Natural killer cell treated with Interleukin-12 subunit alpha and Interleukin-12 subunit beta and Interleukin-15 and Interleukin-18, amount 100 ng/mL, for 72 hours (primary cell): ENCODE data around the gene PLXNA4. TPM values are rescaled to one million over a fixed set of nuclear protein-coding genes. Genes with fewer than 3 reads are reported as not detected.

ENCODE experiments used
- ATAC-seq, 2 donors: fragments of 150-1000 bp; cut with Tn5 transposase in 1 of 2; sonication (Bioruptor Pico), chemical (Tn5 transposase) in 1 of 2; 2 replicates each; pipeline ENCODE4 v1.10.0; 2021
- DNase-seq: peaks from one replicate; pipeline ENCODE4 v3.0.0; 2022; ENCODE audit warnings: low spot score
- H3K27ac Mint-ChIP-seq, 2 donors: 1 replicate in 1 of 2; 2 replicates in 1 of 2; pipeline ENCODE4 v1.8.0; 2022; ENCODE audit warnings: mixed read lengths in 2 of 2, mild to moderate bottlenecking in 1 of 2, moderate library complexity in 1 of 2
- H3K27me3 Mint-ChIP-seq, 2 donors: 1 replicate in 1 of 2; 2 replicates in 1 of 2; pipeline ENCODE4 v1.8.0; 2022; ENCODE audit warnings: mixed read lengths in 2 of 2
- H3K36me3 Mint-ChIP-seq: one replicate; pipeline ENCODE4 v1.8.0; 2022; ENCODE audit warnings: mixed read lengths
- H3K4me1 Mint-ChIP-seq, 2 donors: 1 replicate in 1 of 2; 2 replicates in 1 of 2; pipeline ENCODE4 v1.8.0; 2022; ENCODE audit warnings: low read depth in 2 of 2, mixed read lengths in 2 of 2, mild to moderate bottlenecking in 1 of 2
- H3K4me3 Mint-ChIP-seq: one replicate; pipeline ENCODE4 v1.8.0; 2022; ENCODE audit warnings: mixed read lengths
- H3K9me3 Mint-ChIP-seq: 2 replicates; pipeline ENCODE4 v1.8.0; 2022; ENCODE audit warnings: mixed read lengths
- total RNA-seq, 2 donors: library from RNA; stranded (reverse); gene quantifications; one replicate each; pipeline ENCODE4 v1.2.3, GENCODE V29; 2022

The PLXNA4 gene
- total RNA-seq, 2 donors from 2014 or later: 0.14 to 0.21 TPM

DNA sequence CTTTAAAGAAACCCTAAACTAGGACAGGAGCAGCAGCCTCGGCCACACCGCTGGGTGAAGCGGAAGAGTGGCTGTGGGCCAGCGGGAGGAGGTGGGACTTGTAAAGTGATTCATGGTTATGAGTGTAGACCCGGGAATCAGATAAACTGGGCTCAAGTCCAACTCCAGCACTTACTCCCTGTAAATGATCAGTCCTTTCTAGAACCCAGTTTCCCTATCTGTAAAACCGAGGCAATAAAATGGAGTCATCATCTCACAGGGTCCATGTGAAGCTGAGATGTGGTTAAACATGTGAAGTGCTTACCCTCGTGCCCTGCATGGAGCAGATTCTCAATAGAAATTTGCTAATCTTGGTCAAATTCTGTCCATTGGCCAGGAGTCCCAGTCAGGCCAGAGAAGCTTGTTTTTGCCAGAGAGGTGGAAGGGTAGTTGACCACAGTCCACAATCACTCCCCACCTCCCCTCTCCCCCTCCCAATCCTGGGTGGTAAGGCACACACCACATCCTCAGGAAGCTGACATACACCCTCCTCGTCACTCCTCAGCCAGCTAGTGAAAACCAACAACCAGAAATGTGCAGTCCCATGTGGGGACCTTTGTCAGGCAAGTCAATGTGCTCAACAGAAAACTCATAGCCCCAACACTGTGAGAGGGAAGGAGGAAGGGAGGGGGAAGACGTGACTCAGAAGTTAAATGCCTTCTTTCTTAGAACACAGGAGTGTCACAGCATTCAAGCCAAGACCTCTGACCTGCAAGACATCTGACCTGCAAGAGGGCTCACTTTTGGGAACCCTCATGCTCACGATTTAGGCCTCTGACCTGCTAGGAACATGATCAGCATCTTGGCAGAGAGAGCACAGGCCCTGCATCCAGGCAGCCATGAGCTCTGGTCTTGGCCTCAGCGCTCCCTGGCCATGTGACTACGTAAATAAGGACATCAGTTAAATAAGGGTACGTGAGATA lies 145.1 kb downstream of the PLXNA4 start:
- H3K9me3 Mint-ChIP-seq: no peaks in the 10 kb centered on the region
- H3K27me3 Mint-ChIP-seq: no peaks in the 10 kb centered on the region
- peak overlapping the region; percentile 77 for H3K4me3 Mint-ChIP-seq
- ATAC-seq (peak; percentile 93 to 96), DNase-seq (peak; percentile 92)
- H3K27ac Mint-ChIP-seq: peak overlapping the region; percentile 80 to 85
- H3K36me3 Mint-ChIP-seq: peaks cover 4% of the 10 kb centered on the region
- H3K4me1 Mint-ChIP-seq: peaks cover 73 to 76% of the 10 kb centered on the region in 2 donors

- Mint-ChIP-seq H3K36me3 (peaks cover 4% of the 10 kb centered on the region), H3K27ac (peak overlapping the region; percentile 80 to 85), H3K4me1 (peaks cover 64 to 75% of the 10 kb centered on the region in 2 donors), H3K27me3 (no peaks in the 10 kb centered on the region), H3K4me3 (peak overlapping the region; percentile 77), H3K9me3 (no peaks in the 10 kb centered on the region)
- no peak for DNase-seq
- no peak for ATAC-seq
These were observed 146.0 kb downstream of the PLXNA4 start for GRCh38 chr7:132430041-132430855.

DNA sequence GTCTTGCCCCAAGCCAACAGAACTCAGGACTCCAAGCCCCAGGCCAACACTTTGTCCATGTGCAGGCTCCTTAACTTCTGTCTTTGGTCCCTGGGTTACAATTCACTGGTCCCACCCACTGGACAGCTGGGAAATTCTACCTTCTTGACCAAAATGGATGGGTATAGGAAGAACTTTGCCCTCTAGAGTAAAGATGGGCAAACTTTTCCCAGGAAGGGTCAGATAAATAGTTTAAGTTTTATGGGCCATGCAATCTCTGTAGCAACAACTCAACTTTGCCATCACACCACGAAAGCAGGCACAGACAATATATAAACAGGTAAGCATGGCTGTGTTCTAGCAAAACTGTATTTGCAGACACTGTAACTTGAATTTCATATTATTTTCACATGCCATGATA lies 147.1 kb downstream of the PLXNA4 start:
- Mint-ChIP-seq H3K4me1 (peaks cover 54 to 64% of the 10 kb centered on the region in 2 donors), H3K27me3 (no peaks in the 10 kb centered on the region), H3K36me3 (peaks cover 2% of the 10 kb centered on the region), H3K9me3 (no peaks in the 10 kb centered on the region), H3K4me3 (no peak overlapping the region), H3K27ac (peak overlapping the region in 1 of 2 donors; percentile 85)
- no peak for DNase-seq
- no peak for ATAC-seq

GRCh38 chr7:132428247-132428919 lies 147.9 kb downstream of the PLXNA4 start:
- no peak for ATAC-seq
- no peak for DNase-seq
- H3K27ac Mint-ChIP-seq: no peak overlapping the region
- H3K4me3 Mint-ChIP-seq: no peak overlapping the region
- H3K4me1 Mint-ChIP-seq: peaks cover 47 to 57% of the 10 kb centered on the region in 2 donors
- H3K36me3 Mint-ChIP-seq: no peaks in the 10 kb centered on the region
- no peaks in the 10 kb centered on the region for H3K27me3 Mint-ChIP-seq
- H3K9me3 Mint-ChIP-seq: no peaks in the 10 kb centered on the region

GRCh38 chr7:132425942-132426341 lies 150.3 kb downstream of the PLXNA4 start:
- H3K27ac Mint-ChIP-seq: peak overlapping the region in 1 of 2 donors; percentile 83
- peaks cover 29 to 39% of the 10 kb centered on the region in 2 donors for H3K4me1 Mint-ChIP-seq
- H3K4me3 Mint-ChIP-seq: no peak overlapping the region
- ATAC-seq (no peak), DNase-seq (no peak)
- peaks cover 7% of the 10 kb centered on the region for H3K36me3 Mint-ChIP-seq
- H3K9me3 Mint-ChIP-seq: peaks cover 2% of the 10 kb centered on the region
- no peaks in the 10 kb centered on the region for H3K27me3 Mint-ChIP-seq

DNA sequence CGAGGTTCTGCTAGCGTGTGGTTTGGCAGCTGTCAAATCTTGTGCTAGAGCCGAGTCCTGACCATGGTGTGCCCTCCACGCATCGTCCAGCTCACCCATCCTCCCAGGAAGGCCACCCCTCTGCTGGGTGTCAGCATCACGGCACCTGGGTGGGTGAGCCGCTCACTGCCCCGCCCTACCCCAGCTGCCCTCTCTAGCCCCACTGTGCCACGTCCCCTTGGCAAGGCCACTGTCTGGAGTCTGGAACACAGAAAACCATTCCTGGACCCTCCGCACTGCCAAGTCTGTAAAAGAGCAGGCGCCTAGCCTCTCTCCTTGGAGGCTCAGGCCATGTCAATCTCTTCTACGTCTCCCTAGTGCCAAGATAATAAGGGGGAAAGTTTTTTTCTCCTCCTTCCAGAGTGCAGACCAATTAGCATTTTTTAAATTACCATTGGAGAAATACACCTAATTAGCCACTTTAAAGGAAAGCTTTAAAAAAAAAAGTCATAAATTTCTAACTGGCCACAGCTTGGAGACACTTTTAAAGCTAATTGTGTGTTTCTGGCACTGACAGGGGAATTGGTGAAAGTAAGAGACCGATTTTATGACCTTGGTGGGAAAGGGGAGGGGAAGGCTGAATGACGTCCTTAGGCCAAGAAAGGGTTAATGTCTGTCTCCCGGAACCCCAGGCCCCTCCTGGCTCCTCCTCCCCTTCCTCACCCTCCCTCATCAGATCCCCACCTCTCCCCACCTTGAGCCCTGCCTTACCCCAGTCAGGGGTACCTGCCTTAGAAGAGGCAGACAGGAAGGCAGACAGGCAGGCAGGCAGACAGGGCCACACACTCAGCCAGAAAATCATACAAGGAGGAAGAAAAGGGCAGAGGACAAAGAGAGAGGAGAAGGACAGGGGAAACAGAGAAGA lies 151.2 kb downstream of the PLXNA4 start:
- Mint-ChIP-seq H3K36me3 (peaks cover 16% of the 10 kb centered on the region), H3K4me3 (no peak overlapping the region), H3K9me3 (peaks cover 5% of the 10 kb centered on the region), H3K4me1 (peaks cover 27 to 37% of the 10 kb centered on the region in 2 donors), H3K27ac (peak overlapping the region; percentile 28 to 83), H3K27me3 (no peaks in the 10 kb centered on the region)
- ATAC-seq: no peak
- no peak for DNase-seq

DNA sequence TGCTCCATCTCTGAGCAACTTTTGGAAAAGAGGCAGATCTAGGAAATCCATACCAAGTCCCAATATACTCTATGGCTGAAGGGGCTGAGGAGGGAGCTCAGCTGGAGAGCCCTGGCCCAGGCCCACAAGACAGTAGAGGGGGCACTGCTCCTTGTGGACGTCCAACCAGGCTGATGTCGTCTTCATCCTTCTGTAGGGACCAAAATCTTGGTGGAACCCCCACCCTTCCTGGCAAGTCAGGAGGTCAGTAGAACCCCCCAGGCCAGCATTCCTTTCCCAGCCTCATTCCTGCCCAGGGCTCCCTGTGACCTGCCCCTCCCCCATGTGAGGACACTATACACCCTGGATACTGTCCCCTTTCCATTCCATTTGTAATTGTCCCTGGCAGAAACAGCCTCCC lies 152.0 kb downstream of the PLXNA4 start:
- H3K27me3 Mint-ChIP-seq: no peaks in the 10 kb centered on the region
- peaks cover 16% of the 10 kb centered on the region for H3K36me3 Mint-ChIP-seq
- ATAC-seq (no peak), DNase-seq (no peak)
- H3K27ac Mint-ChIP-seq: peak overlapping the region in 1 of 2 donors; percentile 39
- peaks cover 5% of the 10 kb centered on the region for H3K9me3 Mint-ChIP-seq
- no peak overlapping the region for H3K4me3 Mint-ChIP-seq
- H3K4me1 Mint-ChIP-seq: peaks cover 27 to 34% of the 10 kb centered on the region in 2 donors

DNA sequence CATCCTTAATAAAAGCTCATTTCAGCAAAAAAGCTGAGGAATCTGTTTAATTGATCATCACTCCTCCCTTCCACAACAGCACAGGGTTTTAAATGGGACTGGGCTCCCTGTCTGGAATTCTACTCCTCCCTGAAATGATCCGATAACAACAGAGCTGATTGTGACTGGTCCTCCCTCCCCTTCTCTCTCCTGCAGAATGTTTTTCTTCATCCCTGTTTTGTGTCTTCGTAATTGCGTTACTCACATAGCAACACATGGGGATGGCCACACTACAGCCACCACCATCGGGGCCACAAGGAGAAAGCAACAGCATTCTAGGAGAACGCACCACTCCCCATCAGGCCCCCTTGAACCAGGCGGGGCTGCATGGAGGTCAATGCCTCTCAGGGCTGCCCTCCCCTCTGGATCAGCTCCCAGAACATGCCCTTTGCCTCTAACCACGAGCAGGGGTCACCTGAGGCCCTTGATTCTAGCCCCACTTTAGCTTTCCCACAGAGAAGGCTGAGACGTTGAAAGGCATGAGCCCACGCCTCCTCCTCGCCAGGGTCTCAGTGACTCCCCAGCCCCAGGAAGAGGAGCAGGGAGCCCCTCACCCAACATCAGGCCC lies 152.6 kb downstream of the PLXNA4 start:
- peaks cover 29 to 34% of the 10 kb centered on the region in 2 donors for H3K4me1 Mint-ChIP-seq

GRCh38 chr7:132422502-132423111 lies 153.7 kb downstream of the PLXNA4 start:
- Mint-ChIP-seq H3K4me3 (no peak overlapping the region), H3K36me3 (peaks cover 16% of the 10 kb centered on the region), H3K27ac (no peak overlapping the region), H3K9me3 (peaks cover 5% of the 10 kb centered on the region), H3K27me3 (no peaks in the 10 kb centered on the region), H3K4me1 (peaks cover 30 to 33% of the 10 kb centered on the region in 2 donors)
- ATAC-seq (no peak), DNase-seq (no peak)

More for the DNA sequence above, 152.6 kb downstream of the PLXNA4 start:
- H3K36me3 Mint-ChIP-seq: peaks cover 16% of the 10 kb centered on the region
- peak overlapping the region in 1 of 2 donors; percentile 39 for H3K27ac Mint-ChIP-seq
- no peak for ATAC-seq
- no peaks in the 10 kb centered on the region for H3K27me3 Mint-ChIP-seq
- H3K9me3 Mint-ChIP-seq: peaks cover 5% of the 10 kb centered on the region
- DNase-seq: no peak
- no peak overlapping the region for H3K4me3 Mint-ChIP-seq

DNA sequence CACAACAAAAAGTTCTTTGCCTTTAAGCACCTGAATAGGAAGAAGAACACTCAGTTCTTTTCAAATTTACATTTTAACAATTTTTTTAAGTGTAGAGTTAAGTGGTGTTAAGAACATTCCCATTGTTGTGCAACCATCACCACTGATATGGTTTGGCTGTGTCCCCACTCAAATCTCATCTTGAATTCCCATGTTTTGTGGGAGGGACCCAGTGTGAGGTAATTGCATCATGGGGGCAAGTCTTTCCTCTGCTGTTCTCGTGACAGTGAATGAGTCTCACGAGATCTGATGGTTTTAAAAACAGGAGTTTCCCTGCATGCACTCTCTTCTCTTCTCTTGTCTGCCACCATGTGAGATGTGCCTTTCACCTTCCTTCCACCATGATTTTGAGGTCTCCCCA lies 155.7 kb downstream of the PLXNA4 start:
- H3K36me3 Mint-ChIP-seq: peaks cover 16% of the 10 kb centered on the region

DNA sequence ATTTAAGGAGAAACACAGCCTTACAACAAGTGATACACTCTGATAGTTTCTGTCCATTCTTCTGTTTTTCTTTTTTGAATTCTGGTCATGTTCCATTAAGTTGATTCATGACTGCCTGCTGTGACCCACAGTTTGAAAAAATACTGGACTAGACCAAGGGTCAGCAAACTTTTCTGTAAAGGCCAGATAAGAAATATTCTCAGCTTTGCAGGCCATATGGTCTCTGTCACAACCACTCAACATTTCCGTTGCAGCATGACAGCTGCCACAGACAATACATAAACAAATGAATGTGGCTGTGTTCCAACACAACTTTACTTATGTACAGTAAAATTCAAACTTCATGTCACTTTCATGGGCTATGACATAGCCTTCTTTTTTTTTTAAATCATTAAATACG lies 156.7 kb downstream of the PLXNA4 start:
- Mint-ChIP-seq H3K36me3 (peaks cover 16% of the 10 kb centered on the region), H3K27ac (peak overlapping the region in 1 of 2 donors; percentile 11), H3K4me3 (no peak overlapping the region), H3K27me3 (no peaks in the 10 kb centered on the region), H3K4me1 (peaks cover 23 to 30% of the 10 kb centered on the region in 2 donors), H3K9me3 (peaks cover 5% of the 10 kb centered on the region)
- ATAC-seq (no peak), DNase-seq (no peak)

More for the DNA sequence above, 155.7 kb downstream of the PLXNA4 start:
- no peaks in the 10 kb centered on the region for H3K27me3 Mint-ChIP-seq
- H3K4me3 Mint-ChIP-seq: no peak overlapping the region
- ATAC-seq (no peak), DNase-seq (no peak)
- H3K9me3 Mint-ChIP-seq: peaks cover 5% of the 10 kb centered on the region
- H3K27ac Mint-ChIP-seq: peak overlapping the region; percentile 2 to 11
- H3K4me1 Mint-ChIP-seq: peaks cover 26 to 30% of the 10 kb centered on the region in 2 donors

GRCh38 chr7:132418840-132419239 lies 157.4 kb downstream of the PLXNA4 start:
- H3K27me3 Mint-ChIP-seq: no peaks in the 10 kb centered on the region
- DNase-seq (no peak), ATAC-seq (no peak)
- peaks cover 16% of the 10 kb centered on the region for H3K36me3 Mint-ChIP-seq
- no peak overlapping the region for H3K4me3 Mint-ChIP-seq
- peaks cover 5% of the 10 kb centered on the region for H3K9me3 Mint-ChIP-seq
- peaks cover 24 to 30% of the 10 kb centered on the region in 2 donors for H3K4me1 Mint-ChIP-seq
- H3K27ac Mint-ChIP-seq: no peak overlapping the region
